Astrocyte (in vitro differentiated cells and primary cell): ENCODE measurements around the gene CES2.

Experiments
- CTCF ChIP-seq: IDR thresholded peaks from 2 replicates; pipeline ENCODE4 v1.5.1; 2011; ENCODE audit warnings: low read depth, mild to moderate bottlenecking, inconsistent platforms, low read length, moderate library complexity; ENCODE audit not compliant: insufficient read depth
- EZH2 ChIP-seq: IDR thresholded peaks from 2 replicates; pipeline ENCODE4 v1.6.1; 2012; ENCODE audit warnings: mild to moderate bottlenecking, low read length, inconsistent platforms; ENCODE audit not compliant: insufficient read depth

- TF ChIP-seq EZH2, result no peak
- TF ChIP-seq CTCF, result no peak
These were observed 37.1 kb upstream of the CES2 start for GRCh38 chr16:66898207-66898606.
